Mucosa of rectum (tissue), 2 donors: Measurements from ENCODE around the gene KDSR.
A peak's percentile ranks its signal among the peaks of the same experiment; 100 is the strongest.

Source experiments
- H3K27ac ChIP-seq, 2 donors: one replicate each; pipeline ENCODE4 v1.7.0; 2013; ENCODE audit warnings: inconsistent platforms in 2 of 2, low read depth in 2 of 2, low read length in 2 of 2
- H3K27me3 ChIP-seq, 2 donors: one replicate each; pipeline ENCODE4 v1.7.0; 2013; ENCODE audit warnings: low read length in 2 of 2; ENCODE audit not compliant: control insufficient read depth in 2 of 2, insufficient read depth in 2 of 2
- H3K36me3 ChIP-seq, 2 donors: one replicate each; pipeline ENCODE4 v1.7.0; 2013; ENCODE audit warnings: low read length in 2 of 2; ENCODE audit not compliant: control insufficient read depth in 2 of 2, insufficient read depth in 2 of 2
- H3K4me1 ChIP-seq, 2 donors: one replicate each; pipeline ENCODE4 v1.7.0; 2013; ENCODE audit warnings: low read length in 2 of 2, mild to moderate bottlenecking in 1 of 2; ENCODE audit not compliant: control insufficient read depth in 2 of 2, insufficient read depth in 2 of 2
- H3K4me3 ChIP-seq, 2 donors: one replicate each; pipeline ENCODE4 v1.7.0; 2013; ENCODE audit warnings: low read length in 2 of 2
- H3K9ac ChIP-seq, 2 donors: one replicate each; pipeline ENCODE4 v1.7.0; 2013; ENCODE audit warnings: low read length in 2 of 2, low read depth in 1 of 2, mild to moderate bottlenecking in 1 of 2
- H3K9me3 ChIP-seq, 2 donors: one replicate each; pipeline ENCODE4 v1.7.0; 2013; ENCODE audit warnings: low read length in 2 of 2; ENCODE audit not compliant: control insufficient read depth in 2 of 2
- donor health status: healthy.
- donor health status: Normal muscosa, but diverticular disease.

KDSR gene

DNA sequence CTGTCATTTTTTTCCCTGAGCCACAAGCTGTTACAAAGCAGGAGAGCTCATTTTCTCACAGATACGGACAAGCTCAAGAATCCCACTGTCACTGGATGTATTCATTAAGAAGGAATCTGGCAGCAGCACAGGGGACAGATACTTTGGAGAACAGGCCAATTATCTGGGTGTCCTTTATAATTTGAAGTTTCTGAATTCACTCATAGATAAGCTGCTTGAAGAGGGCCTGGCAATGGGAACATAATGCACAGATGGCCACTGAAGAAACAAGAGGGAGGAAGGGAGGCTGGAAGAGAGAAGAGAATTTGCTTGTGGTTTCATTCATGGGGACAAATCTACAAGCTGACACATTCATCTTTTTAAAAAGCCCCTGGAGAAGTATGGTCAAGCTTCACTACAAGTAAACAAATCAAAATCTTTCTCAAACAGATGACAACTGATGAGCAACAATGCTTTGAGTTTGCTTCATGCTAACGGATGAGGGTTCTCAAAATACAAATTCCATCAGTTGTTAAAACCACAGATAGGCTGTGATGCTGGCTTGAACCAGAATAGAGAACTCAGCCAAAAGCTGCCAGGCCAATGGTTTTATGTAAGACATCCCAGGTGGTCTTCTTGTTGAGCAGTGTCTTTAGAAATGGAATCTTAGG is 59.3 kb downstream of the KDSR start:
- H3K27ac ChIP-seq, result no peak overlapping the region
- no peak overlapping the region for H3K4me3 ChIP-seq
- no peaks in the 10 kb centered on the region for H3K27me3 ChIP-seq
- H3K9me3 ChIP-seq, result no peaks in the 10 kb centered on the region
- H3K4me1 ChIP-seq, result no peaks in the 10 kb centered on the region
- no peak overlapping the region for H3K9ac ChIP-seq
- H3K36me3 ChIP-seq, result peaks cover 0 to 2% of the 10 kb centered on the region in 2 donors

DNA sequence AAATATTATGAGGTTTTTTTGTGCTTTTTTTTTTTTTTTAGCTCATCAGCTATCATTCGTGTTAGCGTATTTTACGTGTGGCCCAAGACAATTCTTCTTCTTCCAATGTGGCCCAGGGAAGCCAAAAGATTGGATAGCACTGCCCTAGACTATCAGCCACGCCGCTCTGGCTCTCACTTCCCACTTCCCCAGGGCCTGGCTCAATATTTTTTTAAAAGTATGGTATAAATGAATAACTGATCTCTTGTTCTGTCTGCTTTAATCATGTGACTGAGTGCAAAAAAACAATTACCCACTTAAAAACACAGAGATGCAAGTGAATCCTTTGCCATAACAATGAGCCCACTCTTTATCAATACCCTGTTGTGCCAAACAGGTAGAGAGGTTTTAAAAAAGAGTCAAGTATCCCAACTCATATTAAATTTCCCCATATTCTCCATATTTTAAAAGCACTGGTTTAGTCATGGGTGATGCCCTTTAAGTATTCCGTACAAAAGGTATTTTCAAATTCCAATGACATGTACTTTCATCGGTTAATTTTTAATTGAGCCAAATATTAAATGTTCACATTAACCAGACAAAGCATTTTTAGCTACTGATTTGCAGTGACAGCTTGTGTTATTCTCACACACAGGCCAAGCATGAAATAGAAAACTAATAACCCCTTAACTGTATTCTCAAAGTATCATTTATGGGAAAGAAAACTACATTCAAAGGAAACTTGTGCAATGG is 60.0 kb downstream of the KDSR start:
- Histone ChIP-seq H3K4me1 (no peaks in the 10 kb centered on the region), H3K9me3 (no peaks in the 10 kb centered on the region), H3K36me3 (peaks cover 0 to 2% of the 10 kb centered on the region in 2 donors), H3K4me3 (no peak overlapping the region), H3K9ac (no peak overlapping the region), H3K27ac (no peak overlapping the region), H3K27me3 (no peaks in the 10 kb centered on the region)

DNA sequence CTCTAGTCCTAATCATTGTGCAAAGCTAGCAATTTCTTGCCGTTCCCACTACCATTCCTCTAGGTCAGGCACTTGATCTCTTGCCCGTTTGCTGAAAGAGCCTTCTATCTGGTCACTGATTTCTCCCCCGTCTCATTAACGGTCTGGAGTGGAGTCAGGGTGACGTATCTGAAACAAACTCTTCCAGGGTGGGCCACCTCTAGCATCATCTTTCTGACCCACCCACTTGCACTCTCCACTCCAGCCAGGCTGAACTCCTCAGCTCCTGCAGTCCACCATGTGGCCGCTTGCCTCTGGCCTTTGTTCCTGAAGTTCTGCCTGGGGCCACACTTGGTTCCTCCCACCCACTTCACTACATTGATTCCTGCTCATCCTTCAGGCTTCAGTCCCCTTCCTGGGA is 60.8 kb downstream of the KDSR start:
- H3K9me3 ChIP-seq, result no peaks in the 10 kb centered on the region
- H3K4me3 ChIP-seq, result no peak overlapping the region
- H3K9ac ChIP-seq, result no peak overlapping the region
- H3K27me3 ChIP-seq, result no peaks in the 10 kb centered on the region
- H3K4me1 ChIP-seq, result no peaks in the 10 kb centered on the region
- no peak overlapping the region for H3K27ac ChIP-seq
- H3K36me3 ChIP-seq, result peaks cover 0 to 5% of the 10 kb centered on the region in 2 donors

DNA sequence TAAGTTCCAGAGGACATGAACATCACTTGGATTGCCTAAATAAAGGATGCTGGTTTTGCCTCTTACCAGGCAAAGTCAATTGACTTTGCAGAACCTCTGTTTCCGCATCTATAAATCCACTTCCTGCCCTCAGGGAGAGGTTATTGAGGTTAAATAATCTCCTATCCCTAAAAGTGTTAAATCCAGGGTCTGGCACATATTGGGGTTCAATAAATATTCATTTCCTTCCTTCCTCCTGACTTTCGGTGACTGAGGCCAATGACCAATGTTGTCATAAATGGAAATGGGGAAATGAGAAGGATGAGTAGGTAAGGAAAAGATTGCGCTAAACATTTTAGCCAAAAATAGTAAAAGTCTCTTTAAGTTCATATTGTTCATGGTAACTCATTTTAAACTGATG is 63.5 kb downstream of the KDSR start:
- no peaks in the 10 kb centered on the region for H3K4me1 ChIP-seq
- H3K36me3 ChIP-seq, result peaks cover 0 to 2% of the 10 kb centered on the region in 2 donors
- no peak overlapping the region for H3K9ac ChIP-seq
- no peaks in the 10 kb centered on the region for H3K9me3 ChIP-seq
- H3K27ac ChIP-seq, result no peak overlapping the region
- no peaks in the 10 kb centered on the region for H3K27me3 ChIP-seq
- no peak overlapping the region for H3K4me3 ChIP-seq

DNA sequence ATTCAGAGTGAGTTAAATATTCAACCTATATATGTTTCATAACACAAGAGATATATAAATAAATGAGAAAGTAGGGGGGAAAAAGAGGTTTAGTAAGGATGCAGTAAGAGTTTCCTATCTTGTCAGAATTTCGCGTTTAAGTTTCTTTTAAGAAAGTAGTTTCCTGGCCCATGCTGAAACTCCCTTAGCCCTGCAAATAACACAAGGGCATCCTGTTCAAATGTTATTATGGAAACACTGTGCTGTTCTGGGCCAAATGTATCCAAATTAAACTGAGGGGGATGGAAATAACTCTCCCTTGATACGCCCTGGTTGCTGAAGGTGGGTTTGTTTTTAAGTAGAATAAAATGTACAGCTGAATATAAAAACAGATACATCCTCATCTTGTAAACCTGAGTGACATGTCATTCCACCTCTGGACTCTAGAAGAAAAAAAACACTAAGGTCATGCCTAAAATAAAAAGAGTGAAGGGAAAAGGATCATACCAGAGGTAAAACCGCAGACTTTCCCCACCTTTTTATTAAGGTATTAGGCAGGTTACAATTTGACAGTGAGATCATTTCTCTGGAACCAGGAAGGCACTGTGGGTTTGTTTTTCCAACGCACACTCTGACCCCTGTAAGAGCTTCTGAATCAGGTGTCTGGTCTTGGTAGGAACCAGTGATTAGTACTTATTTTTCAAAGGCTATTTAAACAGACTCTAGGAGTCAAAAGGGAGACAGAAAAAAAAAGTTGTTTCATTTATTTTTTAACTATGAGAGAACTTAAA is 64.2 kb downstream of the KDSR start:
- Histone ChIP-seq H3K27me3 (no peaks in the 10 kb centered on the region), H3K4me1 (no peaks in the 10 kb centered on the region), H3K4me3 (no peak overlapping the region), H3K27ac (no peak overlapping the region), H3K36me3 (peaks cover 0 to 2% of the 10 kb centered on the region in 2 donors), H3K9ac (no peak overlapping the region), H3K9me3 (no peaks in the 10 kb centered on the region)

DNA sequence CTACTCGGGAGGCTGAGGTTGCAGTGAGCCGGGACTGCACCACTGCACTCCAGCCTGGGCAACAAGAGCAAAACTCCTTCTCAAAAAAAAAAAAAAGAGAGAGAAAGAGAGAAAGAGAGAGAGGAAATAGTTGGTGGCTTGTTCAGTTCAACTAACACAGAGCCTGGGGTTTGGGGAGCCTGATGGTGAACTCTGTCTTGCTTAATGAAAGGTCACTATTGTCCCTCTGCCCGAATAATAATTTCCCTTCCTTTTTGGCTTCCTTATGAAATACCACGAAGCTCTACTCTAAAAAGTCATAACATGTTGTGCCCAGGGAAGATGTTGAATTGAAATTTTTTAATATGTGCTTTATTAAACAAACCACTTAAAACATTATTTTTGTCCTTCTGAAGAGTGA is 64.8 kb downstream of the KDSR start:
- Histone ChIP-seq H3K36me3 (peaks cover 0 to 2% of the 10 kb centered on the region in 2 donors), H3K9ac (no peak overlapping the region), H3K4me1 (no peaks in the 10 kb centered on the region), H3K27ac (no peak overlapping the region), H3K27me3 (no peaks in the 10 kb centered on the region), H3K9me3 (no peaks in the 10 kb centered on the region), H3K4me3 (no peak overlapping the region)

DNA sequence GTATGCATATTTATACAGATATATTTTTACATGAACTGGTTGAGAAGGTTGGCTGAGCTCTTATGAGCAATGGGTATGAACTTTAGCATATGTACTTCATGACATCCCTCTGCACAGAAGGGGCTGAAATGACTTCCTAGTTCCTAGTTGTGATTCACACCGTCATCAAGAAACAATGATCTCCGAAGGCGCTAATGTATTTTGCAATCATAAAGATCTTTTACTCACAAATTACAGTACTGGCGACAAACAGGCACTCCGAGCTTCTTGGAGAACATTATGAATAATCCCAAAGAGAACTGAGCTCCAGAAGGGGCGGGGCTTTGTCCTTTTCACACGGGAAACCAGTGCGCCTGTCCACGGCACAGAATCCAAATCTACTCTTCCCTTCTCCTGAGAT is 65.6 kb downstream of the KDSR start:
- H3K27me3 ChIP-seq, result no peaks in the 10 kb centered on the region
- peaks cover 0 to 2% of the 10 kb centered on the region in 2 donors for H3K36me3 ChIP-seq
- H3K9me3 ChIP-seq, result no peaks in the 10 kb centered on the region
- H3K27ac ChIP-seq, result peak overlapping the region in 1 of 2 donors; percentile 1
- no peaks in the 10 kb centered on the region for H3K4me1 ChIP-seq
- no peak overlapping the region for H3K9ac ChIP-seq
- H3K4me3 ChIP-seq, result no peak overlapping the region

DNA sequence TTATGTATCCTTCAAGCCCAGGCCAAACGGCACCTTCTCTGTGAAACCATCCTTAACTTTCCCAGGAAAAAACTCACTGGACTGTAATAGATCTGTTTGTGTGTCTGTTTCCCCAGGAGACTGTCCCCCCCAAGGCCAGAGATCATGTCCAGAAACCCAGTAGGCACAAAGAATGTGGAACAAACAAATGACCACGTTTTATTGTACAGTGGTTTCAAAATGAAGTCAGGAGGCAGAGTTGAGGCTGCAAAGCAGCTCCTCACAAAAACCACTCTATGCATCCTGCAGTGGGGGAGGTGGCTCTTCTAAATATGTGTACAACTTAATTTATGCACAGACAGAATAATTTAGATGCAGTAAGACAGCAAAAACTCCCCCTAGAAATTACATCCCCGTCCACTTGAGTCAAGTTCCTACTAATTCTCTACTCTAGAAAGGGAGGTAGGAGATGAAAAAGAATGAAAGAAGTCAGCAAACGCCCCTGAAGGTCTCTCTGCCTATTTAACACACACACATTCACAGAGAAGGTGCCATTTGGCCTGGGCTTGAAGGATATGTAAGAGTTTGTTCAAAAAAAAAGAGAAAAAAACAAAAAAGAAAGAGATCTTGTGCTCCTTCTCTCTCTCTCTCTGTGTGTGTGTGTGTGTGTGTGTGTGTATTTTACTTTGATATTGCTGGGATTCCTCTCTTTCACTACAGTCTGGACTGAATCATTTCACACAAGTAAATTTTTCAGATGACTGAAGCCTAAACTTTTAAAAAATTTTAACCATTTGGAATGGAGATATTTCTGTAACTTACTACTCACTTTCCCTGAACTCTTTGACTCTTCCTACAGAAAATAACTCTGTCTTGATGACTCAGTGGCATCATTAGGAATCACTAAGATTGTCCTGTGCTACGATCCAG is 66.9 kb downstream of the KDSR start:
- Histone ChIP-seq H3K4me3 (no peak overlapping the region), H3K36me3 (peaks cover 0 to 2% of the 10 kb centered on the region in 2 donors), H3K9me3 (no peaks in the 10 kb centered on the region), H3K4me1 (no peaks in the 10 kb centered on the region), H3K27ac (peak overlapping the region in 1 of 2 donors; percentile 32), H3K9ac (no peak overlapping the region), H3K27me3 (no peaks in the 10 kb centered on the region)

DNA sequence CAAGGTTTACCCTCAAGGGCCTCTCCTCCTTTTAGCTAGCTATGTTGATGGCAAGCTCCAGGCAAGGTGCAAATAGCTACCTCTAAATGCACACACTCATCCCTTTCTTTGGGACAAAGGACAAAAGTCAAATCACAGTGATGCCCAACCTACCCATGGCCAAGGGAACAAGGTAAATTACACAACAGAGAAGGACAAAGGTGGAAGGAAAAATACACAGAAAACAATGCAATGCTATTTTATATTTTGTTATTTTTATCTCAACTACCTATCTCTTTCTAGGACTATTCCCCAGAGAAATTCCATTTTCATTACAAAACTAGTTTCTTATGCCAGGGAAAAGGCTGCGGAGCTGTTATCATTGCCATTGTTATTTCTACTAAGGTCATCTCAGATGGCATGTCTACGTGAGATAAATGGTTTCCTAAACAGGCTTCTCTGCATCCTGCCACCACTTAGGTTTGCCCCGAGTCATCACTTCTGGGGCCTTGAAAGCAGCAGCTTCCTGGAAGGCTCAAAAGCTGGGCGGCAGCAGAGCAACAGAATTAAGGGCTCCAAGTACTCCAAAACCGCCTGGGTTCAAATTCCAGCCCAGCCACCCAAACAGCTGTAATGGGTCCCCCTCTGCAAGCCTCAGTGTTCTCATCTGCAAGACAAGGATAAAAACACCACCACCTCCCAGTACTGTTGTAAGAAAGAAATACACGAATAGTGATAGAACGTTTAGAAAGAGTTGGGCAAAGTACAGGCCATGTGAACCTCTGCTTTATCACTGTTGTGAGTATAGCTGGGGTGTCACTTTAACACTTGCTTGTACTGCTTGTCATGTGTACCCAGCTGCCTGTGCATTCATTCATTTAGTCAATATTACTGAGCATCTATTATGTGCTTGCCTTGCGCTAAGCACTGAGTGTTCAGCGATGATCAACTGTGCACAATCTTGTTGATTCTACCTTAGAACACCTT is 68.3 kb downstream of the KDSR start:
- no peaks in the 10 kb centered on the region for H3K4me1 ChIP-seq

More for the DNA sequence above, 68.3 kb downstream of the KDSR start:
- Histone ChIP-seq H3K27ac (no peak overlapping the region), H3K27me3 (no peaks in the 10 kb centered on the region), H3K4me3 (no peak overlapping the region), H3K9ac (no peak overlapping the region), H3K36me3 (peaks cover 0 to 5% of the 10 kb centered on the region in 2 donors), H3K9me3 (no peaks in the 10 kb centered on the region)
